Measurements from ENCODE around the gene RBSN.

DNA sequence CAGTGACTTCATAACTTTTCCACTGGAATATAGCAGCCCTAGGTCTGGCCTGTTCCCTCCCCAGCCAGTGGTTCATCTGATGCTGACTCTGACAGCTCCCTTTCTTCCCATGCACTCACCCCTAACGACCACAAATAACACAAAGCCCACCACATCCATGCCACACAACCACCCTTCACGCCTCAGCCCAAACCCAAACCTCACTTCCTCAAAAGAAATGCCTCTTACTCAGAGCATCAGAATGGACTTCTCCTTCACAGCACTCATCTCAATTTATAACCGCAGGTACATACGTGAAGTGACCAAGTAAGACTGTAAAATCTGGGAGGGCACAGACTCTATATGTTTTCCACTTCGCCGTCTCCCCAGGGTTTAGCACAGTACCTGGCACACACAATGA is 1.1 kb downstream of the RBSN start:
- TF ChIP-seq, protein P1, sequence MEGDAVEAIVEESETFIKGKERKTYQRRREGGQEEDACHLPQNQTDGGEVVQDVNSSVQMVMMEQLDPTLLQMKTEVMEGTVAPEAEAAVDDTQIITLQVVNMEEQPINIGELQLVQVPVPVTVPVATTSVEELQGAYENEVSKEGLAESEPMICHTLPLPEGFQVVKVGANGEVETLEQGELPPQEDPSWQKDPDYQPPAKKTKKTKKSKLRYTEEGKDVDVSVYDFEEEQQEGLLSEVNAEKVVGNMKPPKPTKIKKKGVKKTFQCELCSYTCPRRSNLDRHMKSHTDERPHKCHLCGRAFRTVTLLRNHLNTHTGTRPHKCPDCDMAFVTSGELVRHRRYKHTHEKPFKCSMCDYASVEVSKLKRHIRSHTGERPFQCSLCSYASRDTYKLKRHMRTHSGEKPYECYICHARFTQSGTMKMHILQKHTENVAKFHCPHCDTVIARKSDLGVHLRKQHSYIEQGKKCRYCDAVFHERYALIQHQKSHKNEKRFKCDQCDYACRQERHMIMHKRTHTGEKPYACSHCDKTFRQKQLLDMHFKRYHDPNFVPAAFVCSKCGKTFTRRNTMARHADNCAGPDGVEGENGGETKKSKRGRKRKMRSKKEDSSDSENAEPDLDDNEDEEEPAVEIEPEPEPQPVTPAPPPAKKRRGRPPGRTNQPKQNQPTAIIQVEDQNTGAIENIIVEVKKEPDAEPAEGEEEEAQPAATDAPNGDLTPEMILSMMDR (IDR thresholded peaks at IDR 0.05; ENCODE audit: low read depth, low read length) = no peak
- no peak for TF ChIP-seq POLR2A (IDR thresholded peaks at IDR 0.05; ENCODE audit: extremely low read depth, insufficient read length)
- TF ChIP-seq, protein P2, sequence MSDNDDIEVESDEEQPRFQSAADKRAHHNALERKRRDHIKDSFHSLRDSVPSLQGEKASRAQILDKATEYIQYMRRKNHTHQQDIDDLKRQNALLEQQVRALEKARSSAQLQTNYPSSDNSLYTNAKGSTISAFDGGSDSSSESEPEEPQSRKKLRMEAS (IDR thresholded peaks at IDR 0.05; ENCODE audit: low read depth, low read length) = peak; percentile 23; the same call in 1 of the 2 replicates
- no peak for TF ChIP-seq MYC (IDR thresholded peaks at IDR 0.05; ENCODE audit: low read depth, low read length)
